ENCODE measurements around the gene PSMG4.

Gene PSMG4

GRCh38 chr6:3260772-3261517 lies 2.2 kb downstream of the PSMG4 start:
- TF ChIP-seq FOXA1 (IDR thresholded peaks at IDR 0.05) (no peak), FOXK2 (IDR thresholded peaks at IDR 0.05) (no peak), SP1 (IDR thresholded peaks at IDR 0.05) (no peak), PKNOX1 (IDR thresholded peaks at IDR 0.05) (no peak), CTBP1 (IDR thresholded peaks at IDR 0.05; ENCODE audit: borderline replicate concordance) (no peak), ZNF384 (IDR thresholded peaks at IDR 0.05) (no peak), BHLHE40 (IDR thresholded peaks at IDR 0.05; ENCODE audit: borderline replicate concordance) (no peak), HDGF (IDR thresholded peaks at IDR 0.05; ENCODE audit: borderline replicate concordance) (no peak), ARNT (IDR thresholded peaks at IDR 0.05) (no peak)
- DNase-seq (ENCODE audit: extremely low spot score) = no peak
- ChIA-PET POLR2A (no interaction called here), CTCF (interaction anchor here (0.6 to 1.8 kb wide), 2 partner anchors 9 to 388 kb away, joined by 3 to 8 read pairs; no protein-coding TSS in a partner anchor)

- CTCF ChIA-PET = interaction anchor here (0.6 to 1.8 kb wide), 2 partner anchors 10 to 387 kb away, joined by 3 to 8 read pairs; no protein-coding TSS in a partner anchor
- POLR2A ChIA-PET = no interaction called here
- TF ChIP-seq LEF1 (IDR thresholded peaks at IDR 0.05; ENCODE audit: borderline replicate concordance) (no peak), NFRKB (IDR thresholded peaks at IDR 0.05) (no peak), ARNT (IDR thresholded peaks at IDR 0.05) (no peak), FOXM1 (IDR thresholded peaks at IDR 0.05; ENCODE audit: borderline replicate concordance) (no peak), FOXA1 (IDR thresholded peaks at IDR 0.05) (no peak), L3MBTL2 (conservative IDR thresholded peaks at IDR 0.05) (no peak), SUZ12 (IDR thresholded peaks at IDR 0.05) (no peak)
- no peak for DNase-seq (ENCODE audit: extremely low spot score)
Observed at GRCh38 chr6:3261518-3261820, 2.7 kb downstream of the PSMG4 start.

GRCh38 chr6:3261921-3262320 lies 3.2 kb downstream of the PSMG4 start:
- POLR2A ChIA-PET = no interaction called here
- CTCF ChIA-PET = interaction anchor here (0.6 to 1.8 kb wide), 2 partner anchors 10 to 187 kb away, joined by 3 to 8 read pairs; no protein-coding TSS in a partner anchor
- no peak for TF ChIP-seq NFRKB (IDR thresholded peaks at IDR 0.05)
- TF ChIP-seq ARNT (IDR thresholded peaks at IDR 0.05) = no peak
- TF ChIP-seq HDGF (IDR thresholded peaks at IDR 0.05; ENCODE audit: borderline replicate concordance) = no peak
- TF ChIP-seq ELF4 (IDR thresholded peaks at IDR 0.05) = no peak
- DNase-seq (ENCODE audit: extremely low spot score) = no peak

- ChIA-PET POLR2A (no interaction called here), CTCF (no interaction called here)
- TF ChIP-seq SP1 (IDR thresholded peaks at IDR 0.05) = no peak
- TF ChIP-seq CTBP1 (IDR thresholded peaks at IDR 0.05; ENCODE audit: borderline replicate concordance) = no peak
- TF ChIP-seq FOXK2 (IDR thresholded peaks at IDR 0.05) = no peak
- no peak for TF ChIP-seq PKNOX1 (IDR thresholded peaks at IDR 0.05)
- no peak for TF ChIP-seq NFRKB (IDR thresholded peaks at IDR 0.05)
- no peak for TF ChIP-seq SUZ12 (IDR thresholded peaks at IDR 0.05)
- TF ChIP-seq FOXM1 (IDR thresholded peaks at IDR 0.05; ENCODE audit: borderline replicate concordance) = no peak
- no peak for TF ChIP-seq TARDBP (IDR thresholded peaks at IDR 0.05)
- no peak for TF ChIP-seq HDGF (IDR thresholded peaks at IDR 0.05; ENCODE audit: borderline replicate concordance)
- no peak for TF ChIP-seq ELF4 (IDR thresholded peaks at IDR 0.05)
- TF ChIP-seq L3MBTL2 (conservative IDR thresholded peaks at IDR 0.05) = no peak
- no peak for TF ChIP-seq FOXA1 (IDR thresholded peaks at IDR 0.05)
- no peak for DNase-seq (ENCODE audit: extremely low spot score)
Observed at GRCh38 chr6:3263096-3263495, 4.3 kb downstream of the PSMG4 start.

- TF ChIP-seq CTBP1 (IDR thresholded peaks at IDR 0.05; ENCODE audit: borderline replicate concordance) = no peak
- TF ChIP-seq FOXK2 (IDR thresholded peaks at IDR 0.05) = no peak
- no peak for DNase-seq (ENCODE audit: extremely low spot score)
- CTCF ChIA-PET = interaction anchor here (0.6 kb wide), 1 partner anchor 102 kb away, joined by 3 read pairs; no protein-coding TSS in a partner anchor
- POLR2A ChIA-PET = interaction anchor here (0.9 kb wide), 1 partner anchor 757 kb away, joined by 3 read pairs; a partner anchor contains a TSS
Observed at GRCh38 chr6:3264356-3264755, 5.6 kb downstream of the PSMG4 start.

GRCh38 chr6:3265671-3266070 lies 6.9 kb downstream of the PSMG4 start:
- CTCF ChIA-PET = interaction anchor here (0.5 to 0.8 kb wide), 2 partner anchors 140 to 580 kb away, joined by 4 read pairs; no protein-coding TSS in a partner anchor
- DNase-seq (ENCODE audit: extremely low spot score) = no peak
- POLR2A ChIA-PET = no interaction called here
- TF ChIP-seq BHLHE40 (IDR thresholded peaks at IDR 0.05; ENCODE audit: borderline replicate concordance) (no peak), ZNF384 (IDR thresholded peaks at IDR 0.05) (no peak), SP1 (IDR thresholded peaks at IDR 0.05) (no peak), TARDBP (IDR thresholded peaks at IDR 0.05) (no peak), FOXA1 (IDR thresholded peaks at IDR 0.05) (no peak), HDGF (IDR thresholded peaks at IDR 0.05; ENCODE audit: borderline replicate concordance) (no peak), ARNT (IDR thresholded peaks at IDR 0.05) (no peak), FOXK2 (IDR thresholded peaks at IDR 0.05) (no peak), FOXM1 (IDR thresholded peaks at IDR 0.05; ENCODE audit: borderline replicate concordance) (no peak), NFRKB (IDR thresholded peaks at IDR 0.05) (no peak)

GRCh38 chr6:3266170-3266569 lies 7.4 kb downstream of the PSMG4 start:
- CTCF ChIA-PET = no interaction called here
- POLR2A ChIA-PET = no interaction called here
- TF ChIP-seq PKNOX1 (IDR thresholded peaks at IDR 0.05) (no peak), FOXK2 (IDR thresholded peaks at IDR 0.05) (no peak), HDGF (IDR thresholded peaks at IDR 0.05; ENCODE audit: borderline replicate concordance) (no peak), NFRKB (IDR thresholded peaks at IDR 0.05) (no peak), SUZ12 (IDR thresholded peaks at IDR 0.05) (no peak), FOXM1 (IDR thresholded peaks at IDR 0.05; ENCODE audit: borderline replicate concordance) (no peak)
- DNase-seq (ENCODE audit: extremely low spot score) = no peak
